GM12874 (cell line): ENCODE measurements around the gene ARPC5.

ENCODE experiments used
- CTCF ChIP-seq: IDR thresholded peaks from 2 replicates; pipeline ENCODE4 v1.5.1; 2011; ENCODE audit warnings: low read depth, mild to moderate bottlenecking, control low read depth, low read length, moderate library complexity; ENCODE audit not compliant: insufficient read depth

Gene ARPC5

GRCh38 chr1:183589384-183589783 lies 46.2 kb downstream of the ARPC5 start:
- TF ChIP-seq CTCF, result no peak

DNA sequence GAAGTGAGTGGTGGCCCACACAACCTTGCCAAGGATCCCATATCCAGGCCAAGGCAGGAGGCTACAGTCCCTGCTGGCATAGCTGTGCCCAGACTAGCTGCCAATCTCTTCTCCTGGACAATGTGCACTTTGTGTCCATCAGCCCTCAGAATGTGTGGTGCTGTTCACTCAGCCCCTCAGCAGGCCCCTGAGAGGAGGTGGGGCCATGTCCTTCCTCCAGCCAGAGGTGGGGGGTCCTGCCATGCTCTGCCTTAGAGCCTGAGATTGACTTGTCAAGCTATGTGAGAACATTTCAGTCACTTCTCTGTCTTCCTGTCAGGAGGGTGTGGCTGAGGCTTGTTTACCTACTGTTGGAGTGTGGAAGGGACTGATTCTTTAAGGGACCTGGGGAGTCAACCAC lies 46.8 kb downstream of the ARPC5 start:
- no peak for TF ChIP-seq CTCF

GRCh38 chr1:183586926-183587325 lies 48.7 kb downstream of the ARPC5 start:
- TF ChIP-seq CTCF, result no peak

DNA sequence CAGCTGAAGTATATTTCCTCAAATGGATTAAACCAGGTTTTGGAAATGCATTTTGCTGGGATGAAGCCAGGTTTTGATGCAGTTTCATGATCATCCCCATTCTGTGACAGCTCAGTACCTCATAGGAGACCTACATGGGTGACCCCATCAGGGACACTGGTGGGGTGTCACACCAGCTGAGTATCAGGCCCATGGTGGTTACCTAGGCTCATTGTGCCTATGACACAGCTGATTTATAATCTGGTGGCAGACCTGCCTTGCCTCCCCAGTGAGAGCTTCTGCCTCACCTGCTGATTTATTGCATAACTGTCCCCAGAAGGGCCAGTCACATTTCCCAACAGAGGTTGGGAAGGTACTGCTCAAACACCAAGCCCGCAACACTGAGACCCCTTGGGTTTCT lies 49.1 kb downstream of the ARPC5 start:
- TF ChIP-seq CTCF, result no peak

DNA sequence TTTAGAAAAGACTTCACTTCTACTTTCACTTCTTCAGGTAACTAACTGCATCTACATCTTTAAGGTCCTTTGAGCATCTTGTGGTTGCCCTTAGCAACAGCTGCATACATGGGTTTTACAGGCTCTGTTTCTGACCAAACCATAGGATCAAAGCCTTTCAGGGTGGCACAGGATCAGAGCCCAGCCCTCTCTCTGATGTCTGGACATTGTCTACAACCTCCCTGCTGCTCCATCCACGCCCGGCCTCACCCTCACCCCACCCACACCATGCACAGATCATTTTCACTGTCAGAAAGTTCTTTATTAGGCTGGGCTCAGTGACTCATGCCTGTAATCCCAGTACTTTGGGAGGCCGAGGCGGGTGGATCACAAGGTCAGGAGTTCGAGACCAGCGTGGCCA lies 50.5 kb downstream of the ARPC5 start:
- no peak for TF ChIP-seq CTCF

- TF ChIP-seq CTCF, result no peak
These were observed 51.4 kb downstream of the ARPC5 start for GRCh38 chr1:183584147-183584546.

DNA sequence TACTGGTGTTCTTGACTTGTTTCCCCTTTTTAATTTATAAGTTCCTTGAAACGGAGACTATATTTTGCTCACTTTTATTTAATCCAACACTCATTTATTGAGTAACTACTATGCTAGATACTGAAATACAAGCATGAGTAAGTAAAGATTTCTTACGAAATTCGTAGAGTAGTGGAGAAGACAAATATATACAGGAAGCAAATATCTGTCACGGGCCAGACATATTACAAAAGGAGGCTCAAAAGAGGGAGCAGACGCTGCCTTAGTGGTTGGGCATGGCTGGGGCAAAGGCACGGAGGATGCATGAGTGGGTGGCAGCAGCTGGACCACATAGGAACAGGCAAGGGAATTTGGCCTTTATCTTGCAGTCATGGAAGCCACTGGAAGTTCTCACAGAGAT lies 52.1 kb downstream of the ARPC5 start:
- TF ChIP-seq CTCF, result no peak
